Measurements from ENCODE around the gene BTF3L4. TPM values are rescaled to one million over a fixed set of nuclear protein-coding genes. Genes with fewer than 3 reads are reported as not detected.
"Not testable (repeated sequence)": the region's sequence is repeated elsewhere in the genome, so short reads cannot be mapped to it uniquely, and the experiment has no call there.

BTF3L4 gene
- total RNA-seq, 1 experiment from 2014 or later: 78.8 TPM

GRCh38 chr1:52077277-52077676 is 21.2 kb downstream of the BTF3L4 start:
- not testable (repeated sequence) for H2AFZ ChIP-seq (ENCODE audit: low read length); H3K27me3 ChIP-seq (ENCODE audit: low read length); H3K4me1 ChIP-seq (ENCODE audit: low read length); H3K9ac ChIP-seq (ENCODE audit: low read length); H3K4me3 ChIP-seq (ENCODE audit: low read length); H3K27ac ChIP-seq (ENCODE audit: low read length); H4K20me1 ChIP-seq (ENCODE audit: insufficient read depth, low read depth, low read length); H3K4me2 ChIP-seq (ENCODE audit: low read depth, low read length, poor library complexity, severe bottlenecking); DNase-seq; H3K9me2 ChIP-seq (replicated peaks; ENCODE audit: insufficient read depth, low read length); H3K9me3 ChIP-seq (ENCODE audit: low read length)
- peaks cover 14% of the 10 kb centered on the region for H3K36me3 ChIP-seq (ENCODE audit: insufficient read depth, low read length)
- peaks cover 76% of the 10 kb centered on the region for H3K79me2 ChIP-seq (ENCODE audit: low read length)

GRCh38 chr1:52080014-52080415 is 23.9 kb downstream of the BTF3L4 start:
- Histone ChIP-seq H4K20me1 (ENCODE audit: insufficient read depth, low read depth, low read length) (0 out of 2 replicates have a peak, but pooled peaks cover 5% of the 10 kb centered on the region), H3K36me3 (ENCODE audit: insufficient read depth, low read length) (peaks cover 11% of the 10 kb centered on the region; the same call in 1 of the 2 replicates), H3K9me3 (ENCODE audit: low read length) (no peaks in the 10 kb centered on the region), H3K27ac (ENCODE audit: low read length) (no peak overlapping the region), H3K4me3 (ENCODE audit: low read length) (no peak overlapping the region), H3K4me2 (ENCODE audit: low read depth, low read length, poor library complexity, severe bottlenecking) (no peak overlapping the region), H3K27me3 (ENCODE audit: low read length) (no peaks in the 10 kb centered on the region), H3K9ac (ENCODE audit: low read length) (no peak overlapping the region), H3K79me2 (ENCODE audit: low read length) (peaks cover 72% of the 10 kb centered on the region), H3K9me2 (replicated peaks; ENCODE audit: insufficient read depth, low read length) (no peaks in the 10 kb centered on the region), H2AFZ (ENCODE audit: low read length) (no peak overlapping the region), H3K4me1 (ENCODE audit: low read length) (peaks cover under 1% of the 10 kb centered on the region; the same call in 1 of the 2 replicates)
- DNase-seq: no peak

GRCh38 chr1:52087892-52088291 is 31.8 kb downstream of the BTF3L4 start:
- peaks cover 15% of the 10 kb centered on the region for H3K4me1 ChIP-seq (ENCODE audit: low read length)
- not testable (repeated sequence) for DNase-seq; H3K9me3 ChIP-seq (ENCODE audit: low read length); H3K9me2 ChIP-seq (replicated peaks; ENCODE audit: insufficient read depth, low read length); H2AFZ ChIP-seq (ENCODE audit: low read length); H3K4me2 ChIP-seq (ENCODE audit: low read depth, low read length, poor library complexity, severe bottlenecking); H3K27me3 ChIP-seq (ENCODE audit: low read length); H3K27ac ChIP-seq (ENCODE audit: low read length); H3K4me3 ChIP-seq (ENCODE audit: low read length); H4K20me1 ChIP-seq (ENCODE audit: insufficient read depth, low read depth, low read length); H3K9ac ChIP-seq (ENCODE audit: low read length)
- peaks cover 29% of the 10 kb centered on the region for H3K36me3 ChIP-seq (ENCODE audit: insufficient read depth, low read length)
- peaks cover 17% of the 10 kb centered on the region for H3K79me2 ChIP-seq (ENCODE audit: low read length)

DNA sequence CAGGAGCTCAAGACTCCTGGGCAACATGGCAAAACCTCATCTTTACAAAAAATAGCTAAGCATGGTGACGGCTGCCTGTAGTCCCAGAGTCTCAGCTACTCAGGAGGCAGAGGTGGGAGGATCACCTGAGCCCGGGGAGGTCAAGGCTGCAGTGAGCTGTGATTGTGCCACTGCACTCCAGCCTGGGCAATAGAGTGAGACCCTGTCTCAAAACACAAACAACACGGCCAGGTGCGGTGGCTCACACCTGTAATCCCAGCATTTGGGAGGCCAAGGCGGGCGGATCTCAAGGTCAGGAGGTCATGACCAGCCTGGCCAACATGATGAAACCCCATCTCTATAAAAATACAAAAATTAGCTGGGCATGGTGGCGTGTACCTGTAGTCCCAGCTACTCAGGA is 38.2 kb downstream of the BTF3L4 start:
- not testable (repeated sequence) for H3K4me3 ChIP-seq (ENCODE audit: low read length); H3K9ac ChIP-seq (ENCODE audit: low read length); H2AFZ ChIP-seq (ENCODE audit: low read length); H3K27ac ChIP-seq (ENCODE audit: low read length); H3K79me2 ChIP-seq (ENCODE audit: low read length); H3K27me3 ChIP-seq (ENCODE audit: low read length); DNase-seq; H3K9me2 ChIP-seq (replicated peaks; ENCODE audit: insufficient read depth, low read length); H3K9me3 ChIP-seq (ENCODE audit: low read length); H4K20me1 ChIP-seq (ENCODE audit: insufficient read depth, low read depth, low read length); H3K4me2 ChIP-seq (ENCODE audit: low read depth, low read length, poor library complexity, severe bottlenecking)
- Histone ChIP-seq H3K36me3 (ENCODE audit: insufficient read depth, low read length) (peaks cover 11% of the 10 kb centered on the region), H3K4me1 (ENCODE audit: low read length) (peaks cover 17% of the 10 kb centered on the region)

GRCh38 chr1:52096216-52096615 is 40.1 kb downstream of the BTF3L4 start:
- H3K9me2 ChIP-seq (replicated peaks; ENCODE audit: insufficient read depth, low read length): no peaks in the 10 kb centered on the region
- peaks cover 17% of the 10 kb centered on the region for H3K4me1 ChIP-seq (ENCODE audit: low read length)
- H2AFZ ChIP-seq (ENCODE audit: low read length): no peak overlapping the region
- H3K4me2 ChIP-seq (ENCODE audit: low read depth, low read length, poor library complexity, severe bottlenecking): no peak overlapping the region
- no peaks in the 10 kb centered on the region; the same call in 1 of the 2 replicates for H3K36me3 ChIP-seq (ENCODE audit: insufficient read depth, low read length)
- H3K27ac ChIP-seq (ENCODE audit: low read length): no peak overlapping the region
- no peak overlapping the region for H3K9ac ChIP-seq (ENCODE audit: low read length)
- no peaks in the 10 kb centered on the region for H3K79me2 ChIP-seq (ENCODE audit: low read length)
- H4K20me1 ChIP-seq (ENCODE audit: insufficient read depth, low read depth, low read length): no peaks in the 10 kb centered on the region
- no peaks in the 10 kb centered on the region for H3K27me3 ChIP-seq (ENCODE audit: low read length)
- no peak overlapping the region for H3K4me3 ChIP-seq (ENCODE audit: low read length)
- DNase-seq: no peak
- H3K9me3 ChIP-seq (ENCODE audit: low read length): no peaks in the 10 kb centered on the region

GRCh38 chr1:52098139-52098871 is 42.2 kb downstream of the BTF3L4 start:
- Histone ChIP-seq H3K9ac (ENCODE audit: low read length) (no peak overlapping the region), H3K9me2 (replicated peaks; ENCODE audit: insufficient read depth, low read length) (no peaks in the 10 kb centered on the region), H3K4me1 (ENCODE audit: low read length) (peaks cover 17% of the 10 kb centered on the region), H3K4me3 (ENCODE audit: low read length) (no peak overlapping the region), H4K20me1 (ENCODE audit: insufficient read depth, low read depth, low read length) (no peaks in the 10 kb centered on the region), H3K4me2 (ENCODE audit: low read depth, low read length, poor library complexity, severe bottlenecking) (no peak overlapping the region), H3K36me3 (ENCODE audit: insufficient read depth, low read length) (no peaks in the 10 kb centered on the region), H3K27me3 (ENCODE audit: low read length) (no peaks in the 10 kb centered on the region), H3K9me3 (ENCODE audit: low read length) (no peaks in the 10 kb centered on the region), H3K27ac (ENCODE audit: low read length) (no peak overlapping the region), H2AFZ (ENCODE audit: low read length) (no peak overlapping the region), H3K79me2 (ENCODE audit: low read length) (no peaks in the 10 kb centered on the region)
- no peak for DNase-seq

- no peak overlapping the region for H3K9ac ChIP-seq (ENCODE audit: low read length)
- H3K9me2 ChIP-seq (replicated peaks; ENCODE audit: insufficient read depth, low read length): no peaks in the 10 kb centered on the region
- H3K79me2 ChIP-seq (ENCODE audit: low read length): no peaks in the 10 kb centered on the region
- no peak for DNase-seq
- peaks cover 8% of the 10 kb centered on the region for H3K4me1 ChIP-seq (ENCODE audit: low read length)
- no peaks in the 10 kb centered on the region for H4K20me1 ChIP-seq (ENCODE audit: insufficient read depth, low read depth, low read length)
- no peaks in the 10 kb centered on the region for H3K9me3 ChIP-seq (ENCODE audit: low read length)
- no peaks in the 10 kb centered on the region for H3K36me3 ChIP-seq (ENCODE audit: insufficient read depth, low read length)
- no peak overlapping the region for H3K4me2 ChIP-seq (ENCODE audit: low read depth, low read length, poor library complexity, severe bottlenecking)
- no peak overlapping the region for H2AFZ ChIP-seq (ENCODE audit: low read length)
- no peak overlapping the region for H3K27ac ChIP-seq (ENCODE audit: low read length)
- H3K27me3 ChIP-seq (ENCODE audit: low read length): no peaks in the 10 kb centered on the region
- no peak overlapping the region for H3K4me3 ChIP-seq (ENCODE audit: low read length)
Measured at GRCh38 chr1:52102336-52103013, 46.4 kb downstream of the BTF3L4 start.

DNA sequence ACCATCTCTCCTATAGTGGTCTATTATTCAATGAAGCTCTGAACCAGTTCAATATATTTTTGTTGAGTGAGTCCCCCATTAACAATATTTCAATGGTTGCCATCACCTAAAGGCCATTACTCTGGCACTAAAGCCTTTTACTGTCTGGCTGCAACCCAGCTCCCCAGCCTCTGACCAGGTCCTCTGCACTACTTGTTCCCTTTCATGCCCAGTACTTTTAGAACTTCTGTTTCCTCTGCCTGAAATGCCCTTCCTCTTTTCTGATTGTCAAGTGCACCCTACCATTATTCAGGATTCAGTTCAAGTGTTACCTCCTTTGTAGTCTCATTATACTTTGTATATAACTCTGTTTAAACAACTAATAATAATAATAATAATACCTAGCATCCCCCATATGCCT is 55.4 kb downstream of the BTF3L4 start:
- no peaks in the 10 kb centered on the region for H3K4me1 ChIP-seq (ENCODE audit: low read length)
- no peak overlapping the region for H3K4me2 ChIP-seq (ENCODE audit: low read depth, low read length, poor library complexity, severe bottlenecking)
- no peaks in the 10 kb centered on the region for H3K79me2 ChIP-seq (ENCODE audit: low read length)
- H2AFZ ChIP-seq (ENCODE audit: low read length): no peak overlapping the region
- DNase-seq: peak; percentile 38
- no peak overlapping the region for H3K9ac ChIP-seq (ENCODE audit: low read length)
- no peaks in the 10 kb centered on the region for H3K9me2 ChIP-seq (replicated peaks; ENCODE audit: insufficient read depth, low read length)
- no peaks in the 10 kb centered on the region for H4K20me1 ChIP-seq (ENCODE audit: insufficient read depth, low read depth, low read length)
- H3K27me3 ChIP-seq (ENCODE audit: low read length): no peaks in the 10 kb centered on the region
- no peak overlapping the region for H3K4me3 ChIP-seq (ENCODE audit: low read length)
- no peaks in the 10 kb centered on the region for H3K36me3 ChIP-seq (ENCODE audit: insufficient read depth, low read length)
- no peaks in the 10 kb centered on the region for H3K9me3 ChIP-seq (ENCODE audit: low read length)
- H3K27ac ChIP-seq (ENCODE audit: low read length): no peak overlapping the region

Data from Karpas-422 (cell line).